ENCODE results near the gene LPIN3. TPM values are rescaled to one million over a fixed set of nuclear protein-coding genes. Genes with fewer than 3 reads are reported as not detected.

LPIN3 gene
- polyA plus RNA-seq, 3 donors = 0.01 TPM; not detected in 2

GRCh38 chr20:41408156-41408794, 67.7 kb downstream of the LPIN3 start:
- intact Hi-C loops (cut with micrococcal nuclease) = no loop called here
- H3K4me3 Mint-ChIP-seq = no peak overlapping the region
- H3K9me3 Mint-ChIP-seq = no peaks in the 10 kb centered on the region
- Histone ChIP-seq H3K27ac (ENCODE audit: low read depth in 1 of 2, low read length in 2 of 2) (no peak overlapping the region), H3K9ac (ENCODE audit: insufficient read depth, low read length, poor library complexity, severe bottlenecking) (no peak overlapping the region), H4K20me1 (ENCODE audit: insufficient read depth, low read length) (no peaks in the 10 kb centered on the region), H3K27me3 (ENCODE audit: control insufficient read depth in 2 of 2, insufficient read depth in 2 of 2, low read length in 2 of 2) (no peaks in the 10 kb centered on the region), H3K9me3 (replicated peaks in 1 of 2; ENCODE audit: control insufficient read depth in 1 of 2, insufficient read depth in 1 of 2, low read length in 2 of 2) (no peaks in the 10 kb centered on the region), H3K4me1 (ENCODE audit: control insufficient read depth in 1 of 2, insufficient read depth in 2 of 2, low read length in 2 of 2) (peaks cover 7% of the 10 kb centered on the region in 2 donors), H3K36me3 (replicated peaks in 1 of 2; ENCODE audit: control insufficient read depth in 1 of 2, insufficient read depth in 2 of 2, low read length in 2 of 2) (peaks cover 76 to 99% of the 10 kb centered on the region in 2 donors), H3K4me2 (replicated peaks; ENCODE audit: extremely low read depth, low read length, poor library complexity, severe bottlenecking) (no peak overlapping the region), H3K79me2 (ENCODE audit: insufficient read depth, low read length) (no peaks in the 10 kb centered on the region), H2AFZ (ENCODE audit: insufficient read depth, low read depth, low read length, poor library complexity, severe bottlenecking) (no peak overlapping the region), H3K4me3 (replicated peaks in 1 of 3; ENCODE audit: low read depth in 2 of 3, low read length in 3 of 3) (no peak overlapping the region)
- peaks cover 0 to 6% (median 6%) of the 10 kb centered on the region in 3 donors for H3K27me3 Mint-ChIP-seq (ENCODE audit: low read depth in 3 of 3)
- H3K27ac Mint-ChIP-seq = peak overlapping the region in 1 of 7 donors; percentile 36
- no peak for TF ChIP-seq CTCF (IDR thresholded peaks at IDR 0.05)
- peaks cover 87 to 92% of the 10 kb centered on the region in 2 donors for H3K36me3 Mint-ChIP-seq
- WGBS (ENCODE audit: insufficient coverage) = 6% methylated on average over 2 of the region's 5 CpGs
- peaks cover 18% of the 10 kb centered on the region for H3K4me1 Mint-ChIP-seq
- no peak for DNase-seq

GRCh38 chr20:41408986-41409385, 68.4 kb downstream of the LPIN3 start:
- no peaks in the 10 kb centered on the region for H3K27me3 ChIP-seq (ENCODE audit: control insufficient read depth in 2 of 2, insufficient read depth in 2 of 2, low read length in 2 of 2)
- H3K27ac Mint-ChIP-seq = no peak overlapping the region
- no peak for DNase-seq
- WGBS (ENCODE audit: insufficient coverage) = 7% methylated on average over 3 of the region's 9 CpGs
- H3K4me2 ChIP-seq (replicated peaks; ENCODE audit: extremely low read depth, low read length, poor library complexity, severe bottlenecking) = no peak overlapping the region
- H3K27ac ChIP-seq (ENCODE audit: low read depth in 1 of 2, low read length in 2 of 2) = no peak overlapping the region
- no peak for TF ChIP-seq CTCF (IDR thresholded peaks at IDR 0.05)
- H3K79me2 ChIP-seq (ENCODE audit: insufficient read depth, low read length) = no peaks in the 10 kb centered on the region
- no peak overlapping the region for H2AFZ ChIP-seq (ENCODE audit: insufficient read depth, low read depth, low read length, poor library complexity, severe bottlenecking)
- H3K9me3 Mint-ChIP-seq = no peaks in the 10 kb centered on the region
- intact Hi-C loops (cut with micrococcal nuclease) = no loop called here
- H3K4me3 ChIP-seq (replicated peaks in 1 of 3; ENCODE audit: low read depth in 2 of 3, low read length in 3 of 3) = no peak overlapping the region
- H3K27me3 Mint-ChIP-seq (ENCODE audit: low read depth in 3 of 3) = peaks cover 0 to 6% (median 6%) of the 10 kb centered on the region in 3 donors
- peaks cover 12% of the 10 kb centered on the region for H3K4me1 Mint-ChIP-seq
- H3K9ac ChIP-seq (ENCODE audit: insufficient read depth, low read length, poor library complexity, severe bottlenecking) = no peak overlapping the region
- H3K9me3 ChIP-seq (replicated peaks in 1 of 2; ENCODE audit: control insufficient read depth in 1 of 2, insufficient read depth in 1 of 2, low read length in 2 of 2) = no peaks in the 10 kb centered on the region
- no peak overlapping the region for H3K4me3 Mint-ChIP-seq
- no peaks in the 10 kb centered on the region for H4K20me1 ChIP-seq (ENCODE audit: insufficient read depth, low read length)
- peaks cover 90 to 95% of the 10 kb centered on the region in 2 donors for H3K36me3 Mint-ChIP-seq
- peaks cover 3 to 5% of the 10 kb centered on the region in 2 donors for H3K4me1 ChIP-seq (ENCODE audit: control insufficient read depth in 1 of 2, insufficient read depth in 2 of 2, low read length in 2 of 2)
- peaks cover 82 to 100% of the 10 kb centered on the region in 2 donors for H3K36me3 ChIP-seq (replicated peaks in 1 of 2; ENCODE audit: control insufficient read depth in 1 of 2, insufficient read depth in 2 of 2, low read length in 2 of 2)

Other genes starting within 250 kb of the LPIN3 start
- 1 to 10 TPM in 2 of 3 donors, under 1 TPM in 1; 0.33 to 3.8 (median 1.0) TPM for gene PLCG1, start 203.3 kb upstream of the LPIN3 start, polyA plus RNA-seq
- 1 to 10 TPM in 2 of 3 donors, under 1 TPM in 1; 0.58 to 3.2 (median 1.1) TPM for gene ZHX3, start 23.1 kb upstream of the LPIN3 start, polyA plus RNA-seq
- gene EMILIN3, start 26.0 kb downstream of the LPIN3 start, polyA plus RNA-seq = not detected